NCI-H774 (cell line): Measurements from ENCODE around the gene TSPAN31.

Experiments used
- DNase-seq: peaks from one replicate; lab custom pipeline; 2025; lab: John Stamatoyannopoulos, UW

Gene TSPAN31

GRCh38 chr12:57735952-57736740 is 8.7 kb upstream of the TSPAN31 start:
- no peak for DNase-seq

- no peak for DNase-seq
These were observed 7.9 kb upstream of the TSPAN31 start for GRCh38 chr12:57736741-57737466.

- DNase-seq = no peak
These were observed 7.1 kb upstream of the TSPAN31 start for GRCh38 chr12:57737467-57738460.

- no peak for DNase-seq
These were observed 6.1 kb upstream of the TSPAN31 start, which contains the start of gene AGAP2 for GRCh38 chr12:57738661-57739237. Gene AGAP2 (minus strand): TSS chr12:57738742. CDS start chr12:57738246, 496 bp downstream.

- no peak for DNase-seq
These were observed 5.5 kb upstream of the TSPAN31 start for GRCh38 chr12:57739387-57739786.

GRCh38 chr12:57739914-57740538 is 4.8 kb upstream of the TSPAN31 start:
- no peak for DNase-seq

GRCh38 chr12:57740656-57741412 is 4.0 kb upstream of the TSPAN31 start:
- no peak for DNase-seq

- DNase-seq = no peak
These were observed 3.4 kb upstream of the TSPAN31 start for GRCh38 chr12:57741413-57741789.

GRCh38 chr12:57741844-57742738 is 2.7 kb upstream of the TSPAN31 start:
- no peak for DNase-seq

- DNase-seq = no peak
These were observed 1.1 kb upstream of the TSPAN31 start for GRCh38 chr12:57743769-57744168.

GRCh38 chr12:57744194-57744776 is 554 bp upstream of the TSPAN31 start:
- peak; percentile 90 for DNase-seq

- DNase-seq = no peak
These were observed 644 bp downstream of the TSPAN31 start for GRCh38 chr12:57745485-57745881.

GRCh38 chr12:57746025-57746424 is 1.2 kb downstream of the TSPAN31 start:
- no peak for DNase-seq

GRCh38 chr12:57749061-57749460 is 4.2 kb downstream of the TSPAN31 start:
- no peak for DNase-seq

GRCh38 chr12:57750561-57751431 is 6.0 kb downstream of the TSPAN31 start:
- DNase-seq = no peak

- DNase-seq = no peak
These were observed 6.6 kb downstream of the TSPAN31 start for GRCh38 chr12:57751432-57751787.

GRCh38 chr12:57751788-57752667 is 7.2 kb downstream of the TSPAN31 start, which contains the start of gene CDK4:
Gene CDK4 (minus strand): TSS chr12:57752310. CDS start chr12:57751717, 593 bp downstream.
- peak; percentile 99 for DNase-seq
